ENCODE data around the gene KRTAP3-3.

- no peak for TF ChIP-seq CTCF (conservative IDR thresholded peaks at IDR 0.05; ENCODE audit: low read length)
- TF ChIP-seq EZH2phosphoT487 (IDR thresholded peaks at IDR 0.05; ENCODE audit: borderline replicate concordance) = no peak
Measured at GRCh38 chr17:41016578-41017215, 22.7 kb upstream of the KRTAP3-3 start.

All from Loucy (cell line).